ENCODE data around the gene FIBCD1. TPM values are rescaled to one million over a fixed set of nuclear protein-coding genes. Genes with fewer than 3 reads are reported as not detected.

FIBCD1 gene
- total RNA-seq, 2 experiments from 2014 or later: not detected

GRCh38 chr9:130904070-130905044 is 34.7 kb downstream of the FIBCD1 start:
- H3K27ac Mint-ChIP-seq: no peak overlapping the region
- CTCF ChIA-PET: interaction anchor here (0.5 to 1.1 kb wide), 2 partner anchors 85 to 142 kb away, joined by 3 to 4 read pairs; no protein-coding TSS in a partner anchor
- ATAC-seq: no peak
- H3K9me3 Mint-ChIP-seq (ENCODE audit: low read depth): no peaks in the 10 kb centered on the region
- H3K27me3 Mint-ChIP-seq: peaks cover 4% of the 10 kb centered on the region
- no peaks in the 10 kb centered on the region for H3K36me3 Mint-ChIP-seq
- H3K4me1 Mint-ChIP-seq: no peaks in the 10 kb centered on the region
- H3K4me3 Mint-ChIP-seq: no peak overlapping the region
- DNase-seq: no peak

- ATAC-seq: no peak
- Mint-ChIP-seq H3K36me3 (no peaks in the 10 kb centered on the region), H3K9me3 (ENCODE audit: low read depth) (no peaks in the 10 kb centered on the region), H3K27ac (no peak overlapping the region), H3K4me3 (no peak overlapping the region), H3K27me3 (peaks cover 4% of the 10 kb centered on the region), H3K4me1 (no peaks in the 10 kb centered on the region)
- DNase-seq: no peak
- CTCF ChIA-PET: interaction anchor here (0.5 kb wide), 1 partner anchor 84 kb away, joined by 3 read pairs; no protein-coding TSS in a partner anchor
Measured at GRCh38 chr9:130903194-130904069, 35.6 kb downstream of the FIBCD1 start.

GRCh38 chr9:130902204-130903185 is 36.6 kb downstream of the FIBCD1 start:
- Mint-ChIP-seq H3K4me3 (no peak overlapping the region), H3K36me3 (no peaks in the 10 kb centered on the region), H3K27me3 (no peaks in the 10 kb centered on the region), H3K9me3 (ENCODE audit: low read depth) (no peaks in the 10 kb centered on the region), H3K27ac (no peak overlapping the region), H3K4me1 (no peaks in the 10 kb centered on the region)
- DNase-seq (no peak), ATAC-seq (no peak)
- CTCF ChIA-PET: no interaction called here

GRCh38 chr9:130901498-130902203 is 37.4 kb downstream of the FIBCD1 start:
- Mint-ChIP-seq H3K9me3 (ENCODE audit: low read depth) (no peaks in the 10 kb centered on the region), H3K27ac (no peak overlapping the region), H3K4me3 (no peak overlapping the region), H3K4me1 (no peaks in the 10 kb centered on the region), H3K36me3 (no peaks in the 10 kb centered on the region), H3K27me3 (no peaks in the 10 kb centered on the region)
- CTCF ChIA-PET: no interaction called here
- no peak for DNase-seq
- no peak for ATAC-seq

- no peaks in the 10 kb centered on the region for H3K36me3 Mint-ChIP-seq
- no peak overlapping the region for H3K4me3 Mint-ChIP-seq
- no peak for DNase-seq
- no peak overlapping the region for H3K27ac Mint-ChIP-seq
- ATAC-seq: no peak
- H3K4me1 Mint-ChIP-seq: no peaks in the 10 kb centered on the region
- no peaks in the 10 kb centered on the region for H3K27me3 Mint-ChIP-seq
- H3K9me3 Mint-ChIP-seq (ENCODE audit: low read depth): no peaks in the 10 kb centered on the region
- CTCF ChIA-PET: no interaction called here
Measured at GRCh38 chr9:130900701-130901497, 38.1 kb downstream of the FIBCD1 start.

GRCh38 chr9:130899051-130899748 is 39.8 kb downstream of the FIBCD1 start:
- Mint-ChIP-seq H3K9me3 (ENCODE audit: low read depth) (no peaks in the 10 kb centered on the region), H3K4me3 (no peak overlapping the region), H3K27me3 (no peaks in the 10 kb centered on the region), H3K4me1 (no peaks in the 10 kb centered on the region), H3K27ac (no peak overlapping the region), H3K36me3 (no peaks in the 10 kb centered on the region)
- CTCF ChIA-PET: no interaction called here
- DNase-seq: no peak
- no peak for ATAC-seq

GRCh38 chr9:130898552-130898852 is 40.5 kb downstream of the FIBCD1 start:
- ATAC-seq (no peak), DNase-seq (no peak)
- Mint-ChIP-seq H3K27ac (no peak overlapping the region), H3K36me3 (no peaks in the 10 kb centered on the region), H3K4me1 (no peaks in the 10 kb centered on the region), H3K27me3 (no peaks in the 10 kb centered on the region), H3K4me3 (no peak overlapping the region), H3K9me3 (ENCODE audit: low read depth) (no peaks in the 10 kb centered on the region)
- CTCF ChIA-PET: no interaction called here

- Mint-ChIP-seq H3K4me1 (no peaks in the 10 kb centered on the region), H3K9me3 (ENCODE audit: low read depth) (no peaks in the 10 kb centered on the region), H3K27ac (no peak overlapping the region), H3K4me3 (no peak overlapping the region), H3K36me3 (no peaks in the 10 kb centered on the region), H3K27me3 (no peaks in the 10 kb centered on the region)
- ATAC-seq (no peak), DNase-seq (no peak)
- CTCF ChIA-PET: no interaction called here
Measured at GRCh38 chr9:130897848-130898551, 41.0 kb downstream of the FIBCD1 start.

GRCh38 chr9:130897105-130897751 is 41.8 kb downstream of the FIBCD1 start:
- H3K27ac Mint-ChIP-seq: no peak overlapping the region
- CTCF ChIA-PET: no interaction called here
- DNase-seq (no peak), ATAC-seq (no peak)
- H3K9me3 Mint-ChIP-seq (ENCODE audit: low read depth): no peaks in the 10 kb centered on the region
- H3K36me3 Mint-ChIP-seq: no peaks in the 10 kb centered on the region
- H3K4me1 Mint-ChIP-seq: no peaks in the 10 kb centered on the region
- no peaks in the 10 kb centered on the region for H3K27me3 Mint-ChIP-seq
- H3K4me3 Mint-ChIP-seq: no peak overlapping the region

GRCh38 chr9:130896233-130897014 is 42.6 kb downstream of the FIBCD1 start, which contains the start of gene QRFP:
QRFP (minus strand) TSS chr9:130896812; CDS start chr9:130893838, 2,974 bp downstream.
- Mint-ChIP-seq H3K36me3 (no peaks in the 10 kb centered on the region), H3K27ac (no peak within 1 kb of the TSS), H3K4me3 (no peak within 1 kb of the TSS), H3K9me3 (ENCODE audit: low read depth) (no peaks in the 10 kb centered on the region), H3K27me3 (no peaks in the 10 kb centered on the region), H3K4me1 (no peaks in the 10 kb centered on the region)
- DNase-seq: no peak
- no peak for ATAC-seq
- CTCF ChIA-PET: no interaction called here
